BE2C (cell line): ENCODE data around the gene GFOD1.

ENCODE experiments used
- DNase-seq: peaks from one replicate; pipeline ENCODE4 v3.0.0-alpha.2; 2020
- H3K27me3 ChIP-seq: fragments of 250-450 bp; sonication (Bioruptor Pico); 2 replicates; pipeline ENCODE4 v1.5.1; 2020; ENCODE audit warnings: mild to moderate bottlenecking
- H3K36me3 ChIP-seq: fragments of 250-450 bp; sonication (Bioruptor Pico); 2 replicates; pipeline ENCODE4 v1.5.1; 2020; ENCODE audit warnings: mild to moderate bottlenecking
- H3K4me1 ChIP-seq: fragments of 250-450 bp; sonication (Bioruptor Pico); 2 replicates; pipeline ENCODE4 v1.5.1; 2020
- H3K4me3 ChIP-seq: 2 replicates; pipeline ENCODE4 v1.5.1; 2011; ENCODE audit warnings: low read depth, low read length
- H3K9me3 ChIP-seq: fragments of 250-450 bp; sonication (Bioruptor Pico); 2 replicates; pipeline ENCODE4 v1.5.1; 2020
- CTCF ChIP-seq: IDR thresholded peaks from 2 replicates; pipeline ENCODE4 v1.5.1; 2012; ENCODE audit warnings: mild to moderate bottlenecking, low read depth, low read length

Gene GFOD1

GRCh38 chr6:13441778-13442177 lies 45.6 kb downstream of the GFOD1 start:
- Histone ChIP-seq H3K36me3 (no peaks in the 10 kb centered on the region), H3K4me1 (peaks cover 26% of the 10 kb centered on the region), H3K9me3 (no peaks in the 10 kb centered on the region), H3K4me3 (no peak overlapping the region), H3K27me3 (no peaks in the 10 kb centered on the region)
- DNase-seq = no peak
- no peak for TF ChIP-seq CTCF

GRCh38 chr6:13439644-13440043 lies 47.8 kb downstream of the GFOD1 start:
- H3K27me3 ChIP-seq = no peaks in the 10 kb centered on the region
- H3K9me3 ChIP-seq = no peaks in the 10 kb centered on the region
- peaks cover 18% of the 10 kb centered on the region for H3K4me1 ChIP-seq
- no peak overlapping the region for H3K4me3 ChIP-seq
- no peak for TF ChIP-seq CTCF
- H3K36me3 ChIP-seq = no peaks in the 10 kb centered on the region
- DNase-seq = no peak

- Histone ChIP-seq H3K4me1 (peaks cover 18% of the 10 kb centered on the region), H3K27me3 (no peaks in the 10 kb centered on the region), H3K4me3 (no peak overlapping the region), H3K9me3 (no peaks in the 10 kb centered on the region), H3K36me3 (no peaks in the 10 kb centered on the region)
- no peak for TF ChIP-seq CTCF
- no peak for DNase-seq
Measured at GRCh38 chr6:13438126-13438525, 49.3 kb downstream of the GFOD1 start.

- H3K4me3 ChIP-seq = no peak overlapping the region
- no peak for DNase-seq
- no peaks in the 10 kb centered on the region for H3K27me3 ChIP-seq
- peaks cover 18% of the 10 kb centered on the region for H3K4me1 ChIP-seq
- TF ChIP-seq CTCF = no peak
- no peaks in the 10 kb centered on the region for H3K9me3 ChIP-seq
- H3K36me3 ChIP-seq = no peaks in the 10 kb centered on the region
Measured at GRCh38 chr6:13437218-13437996, 50.0 kb downstream of the GFOD1 start.

GRCh38 chr6:13436399-13437217 lies 50.8 kb downstream of the GFOD1 start:
- Histone ChIP-seq H3K4me1 (peaks cover 18% of the 10 kb centered on the region), H3K4me3 (no peak overlapping the region), H3K36me3 (no peaks in the 10 kb centered on the region), H3K27me3 (no peaks in the 10 kb centered on the region), H3K9me3 (no peaks in the 10 kb centered on the region)
- TF ChIP-seq CTCF = no peak
- DNase-seq = no peak
